Transverse colon (tissue), 4 donors: ENCODE results near the gene MSL1. TPM values are rescaled to one million over a fixed set of nuclear protein-coding genes. Genes with fewer than 3 reads are reported as not detected.
A peak's percentile ranks its signal among the peaks of the same experiment; 100 is the strongest.

Experiments used
- DNase-seq: peaks from one replicate; pipeline ENCODE4 v3.0.0-alpha.2; 2019
- H3K27ac ChIP-seq, 4 donors: fragments of 200-600 bp; sonication (generic); 2 replicates each; pipeline ENCODE4 v1.5.1; 2016 to 2018; ENCODE audit warnings: inconsistent platforms in 4 of 4
- H3K27me3 ChIP-seq: fragments of 200-600 bp; sonication (generic); 2 replicates; pipeline ENCODE4 v1.5.1; 2017; ENCODE audit warnings: inconsistent platforms
- H3K36me3 ChIP-seq, 4 donors: fragments of 200-600 bp; sonication (generic); 2 replicates each; pipeline ENCODE4 v1.5.1; 2017 to 2019; ENCODE audit warnings: inconsistent platforms in 4 of 4
- H3K4me1 ChIP-seq, 4 donors: fragments of 200-600 bp; sonication (generic); 2 replicates each; pipeline ENCODE4 v1.5.1; 2017 to 2020; ENCODE audit warnings: inconsistent platforms in 4 of 4
- H3K4me3 ChIP-seq, 4 donors: fragments of 200-600 bp; sonication (generic); 1 replicate in 1 of 4; 2 replicates in 3 of 4; pipeline versions ENCODE4 v1.5.1 to v1.6.1; 2017 to 2019; ENCODE audit warnings: inconsistent platforms in 4 of 4
- H3K9me3 ChIP-seq, 2 donors: fragments of 200-600 bp; sonication (generic); 2 replicates each; pipeline ENCODE4 v1.5.1; 2017 to 2019; ENCODE audit warnings: inconsistent platforms in 2 of 2
- CTCF ChIP-seq, 5 experiments: fragments of 200-600 bp in 3 of 5; fragments of 450-650 bp in 2 of 5; sonication (generic) in 3 of 5; IDR thresholded peaks; 1 replicate in 2 of 5; 2 replicates in 3 of 5; pipeline ENCODE4 v1.5.1; 2016 to 2017; ENCODE audit warnings: antibody characterized with exemption in 5 of 5, inconsistent platforms in 3 of 5, mild to moderate bottlenecking in 2 of 5, moderate library complexity in 1 of 5
- EP300 ChIP-seq: sonication (generic); formaldehyde crosslinking; IDR thresholded peaks from one replicate; pipeline ENCODE4 v1.6.1; 2017; ENCODE audit warnings: antibody characterized with exemption, low read depth
- POLR2A ChIP-seq: fragments of 450-650 bp; IDR thresholded peaks from one replicate; pipeline ENCODE4 v1.6.1; 2016; ENCODE audit warnings: antibody characterized with exemption, mild to moderate bottlenecking, moderate library complexity
- POLR2AphosphoS5 ChIP-seq, 3 donors: sonication (generic); formaldehyde crosslinking; IDR thresholded peaks; one replicate each; pipeline ENCODE4 v1.6.1; 2016; ENCODE audit warnings: antibody characterized with exemption in 3 of 3
- WGBS, 2 donors: methylation state at CpG; one replicate each; pipeline ENCODE4 v1.1.5; 2018; ENCODE audit warnings: low coverage in 1 of 2; 5-methylcytosine and 5-hydroxymethylcytosine counted together
- in situ Hi-C, 4 donors: fragments of 200-750 bp; cut with MboI; loops; one replicate each; pipeline versions ENCODE4 v1.15.0 to v1.15.1; 2017; ENCODE audit warnings: low sequenced_read_pairs in 3 of 4, low pct_ligation_motif_present in 1 of 4, low pct_unique_long_range_greater_than_20kb in 1 of 4
- intact Hi-C: fragments of 100-400 bp; cut with DNase I; formaldehyde crosslinking; loops from one replicate; pipeline ENCODE4 v1.15.1; 2023; ENCODE audit warnings: low total_unique reads
- total RNA-seq, 4 donors: library from RNA; depleted of rRNA; stranded (reverse); fragments of >200 nt; gene quantifications; one replicate each; pipeline ENCODE4 v1.1.0, GENCODE V29; 2016

MSL1 gene
- total RNA-seq, 4 donors from 2014 or later, result 73.9 to 258 (median 90.6) TPM

- H3K27me3 ChIP-seq, result no peaks in the 10 kb centered on the region
- peak within 1 kb of the TSS; percentile 89 to 92 (median 91) for H3K27ac ChIP-seq
- TF ChIP-seq CTCF (IDR thresholded peaks at IDR 0.05), result no peak
- TF ChIP-seq POLR2A, result peak; percentile 70
- peak in 2 of 3 donors; percentile 86 to 91 for TF ChIP-seq POLR2AphosphoS5 (IDR thresholded peaks at IDR 0.05)
- intact Hi-C loops (no loop called here), in situ Hi-C loops (loop anchor here in 1 of 4 donors (25.0 kb wide), 1 partner anchor 110 kb away; the partner anchor contains the start of gene CDC6)
- H3K4me1 ChIP-seq, result peaks cover 9 to 47% (median 33%) of the 10 kb centered on the region in 4 donors
- no peaks in the 10 kb centered on the region for H3K9me3 ChIP-seq
- peak; percentile 91 for DNase-seq
- WGBS, 2 donors, result 0% methylated on average over 1 to 26 of the region's 57 CpGs
- H3K36me3 ChIP-seq, result no peaks in the 10 kb centered on the region
- peak within 1 kb of the TSS; percentile 55 to 79 (median 64) for H3K4me3 ChIP-seq
Measured at GRCh38 chr17:40177275-40177874, 55.6 kb downstream of the MSL1 start, which contains the start of gene RAPGEFL1. Gene RAPGEFL1 (plus strand): TSS chr17:40177470. CDS start chr17:40177862, 392 bp downstream.

- intact Hi-C loops, result no loop called here
- DNase-seq, result peak; percentile 37
Measured at GRCh38 chr17:40178021-40178601, 56.3 kb downstream of the MSL1 start.

GRCh38 chr17:40178660-40179059, 56.9 kb downstream of the MSL1 start:
- no peaks in the 10 kb centered on the region for H3K36me3 ChIP-seq
- DNase-seq, result no peak
- in situ Hi-C loops (loop anchor here in 1 of 4 donors (25.0 kb wide), 1 partner anchor 109 kb away; the partner anchor contains the start of gene CDC6), intact Hi-C loops (no loop called here)
- peak overlapping the region in 3 of 4 donors; percentile 55 to 79 (median 63) for H3K4me3 ChIP-seq
- H3K27ac ChIP-seq, result peak overlapping the region; percentile 89 to 92 (median 91)
- WGBS, 2 donors, result 55% methylated on average over 7 of the region's 7 CpGs; no CpG with 5 or more reads in 1 of the 2 donors
- peak; percentile 15 for TF ChIP-seq POLR2A
- no peak for TF ChIP-seq CTCF (IDR thresholded peaks at IDR 0.05)
- no peaks in the 10 kb centered on the region for H3K9me3 ChIP-seq
- H3K27me3 ChIP-seq, result no peaks in the 10 kb centered on the region
- peaks cover 9 to 47% (median 33%) of the 10 kb centered on the region in 4 donors for H3K4me1 ChIP-seq

More at GRCh38 chr17:40178021-40178601, 56.3 kb downstream of the MSL1 start:
- Histone ChIP-seq H3K36me3 (no peaks in the 10 kb centered on the region), H3K9me3 (no peaks in the 10 kb centered on the region), H3K27ac (peak overlapping the region; percentile 89 to 92 (median 91)), H3K27me3 (no peaks in the 10 kb centered on the region), H3K4me1 (peaks cover 9 to 47% (median 33%) of the 10 kb centered on the region in 4 donors), H3K4me3 (peak overlapping the region; percentile 55 to 79 (median 64))
- in situ Hi-C loops, result loop anchor here in 1 of 4 donors (25.0 kb wide), 1 partner anchor 109 kb away; the partner anchor contains the start of gene CDC6
- WGBS, 2 donors, result 14 to 39% methylated on average over 5 to 29 of the region's 46 CpGs
- TF ChIP-seq POLR2A (peak; percentile 11), EP300 (no peak), CTCF (IDR thresholded peaks at IDR 0.05) (peak in 1 of 5 experiments; percentile 5), POLR2AphosphoS5 (IDR thresholded peaks at IDR 0.05) (peak in 1 of 3 donors; percentile 2)

GRCh38 chr17:40179923-40180659, 58.3 kb downstream of the MSL1 start:
- Histone ChIP-seq H3K9me3 (no peaks in the 10 kb centered on the region), H3K4me3 (peak overlapping the region in 3 of 4 donors; percentile 10 to 79 (median 55)), H3K4me1 (peaks cover 9 to 59% (median 38%) of the 10 kb centered on the region in 4 donors), H3K27me3 (no peaks in the 10 kb centered on the region), H3K36me3 (no peaks in the 10 kb centered on the region), H3K27ac (peak overlapping the region; percentile 89 to 92 (median 91))
- in situ Hi-C loops, result loop anchor here in 1 of 4 donors (25.0 kb wide), 1 partner anchor 107 kb away; the partner anchor contains the start of gene CDC6
- intact Hi-C loops, result no loop called here
- DNase-seq, result peak; percentile 47
- TF ChIP-seq EP300, result no peak
- no peak for TF ChIP-seq CTCF (IDR thresholded peaks at IDR 0.05)
- TF ChIP-seq POLR2A, result no peak
- peak in 1 of 3 donors; percentile 60 for TF ChIP-seq POLR2AphosphoS5 (IDR thresholded peaks at IDR 0.05)
- 40 to 45% methylated on average over 1 to 6 of the region's 6 CpGs for WGBS, 2 donors
